BE2C (cell line): Measurements from ENCODE around the gene HMGB2.

Experiments
- DNase-seq: peaks from one replicate; pipeline ENCODE4 v3.0.0-alpha.2; 2020
- H3K27me3 ChIP-seq: fragments of 250-450 bp; sonication (Bioruptor Pico); 2 replicates; pipeline ENCODE4 v1.5.1; 2020; ENCODE audit warnings: mild to moderate bottlenecking
- H3K36me3 ChIP-seq: fragments of 250-450 bp; sonication (Bioruptor Pico); 2 replicates; pipeline ENCODE4 v1.5.1; 2020; ENCODE audit warnings: mild to moderate bottlenecking
- H3K4me1 ChIP-seq: fragments of 250-450 bp; sonication (Bioruptor Pico); 2 replicates; pipeline ENCODE4 v1.5.1; 2020
- H3K4me3 ChIP-seq: 2 replicates; pipeline ENCODE4 v1.5.1; 2011; ENCODE audit warnings: low read depth, low read length
- H3K9me3 ChIP-seq: fragments of 250-450 bp; sonication (Bioruptor Pico); 2 replicates; pipeline ENCODE4 v1.5.1; 2020
- TF ChIP-seq, protein P1 (sequence below): IDR thresholded peaks from 2 replicates; pipeline ENCODE4 v1.5.1; 2012; ENCODE audit warnings: mild to moderate bottlenecking, low read depth, low read length

HMGB2 gene

DNA sequence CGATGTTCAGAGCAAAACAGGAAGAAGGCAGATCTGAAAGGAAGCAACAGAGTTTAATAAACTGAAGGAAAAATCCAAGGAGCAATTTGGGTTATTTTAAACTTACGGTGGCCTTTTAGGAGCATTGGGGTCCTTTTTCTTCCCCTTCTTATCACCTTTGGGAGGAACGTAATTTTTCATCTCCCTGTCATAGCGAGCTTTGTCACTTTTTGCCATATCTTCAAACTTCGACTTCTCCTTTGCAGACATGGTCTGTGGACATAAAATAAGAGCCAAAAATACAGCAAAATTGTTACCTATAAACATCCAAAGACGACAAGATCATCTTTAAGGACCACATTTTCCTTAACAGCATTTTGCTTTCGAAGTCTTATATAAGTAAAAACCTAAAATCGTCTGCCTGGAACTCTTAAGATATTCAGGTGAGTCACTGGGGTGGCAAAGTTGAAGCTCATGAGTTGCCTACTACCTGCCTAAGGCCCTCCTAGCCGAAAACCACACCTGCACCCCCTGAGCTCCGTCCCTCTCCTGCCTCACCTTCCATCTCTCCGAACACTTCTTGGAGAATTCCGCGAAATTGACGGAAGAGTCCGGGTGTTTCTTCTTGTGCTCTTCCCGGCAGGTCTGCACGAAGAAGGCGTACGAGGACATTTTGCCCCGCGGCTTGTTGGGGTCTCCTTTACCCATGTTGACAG, 1.0 kb downstream of the HMGB2 start:
- Histone ChIP-seq H3K27me3 (no peaks in the 10 kb centered on the region), H3K4me1 (no peaks in the 10 kb centered on the region), H3K9me3 (no peaks in the 10 kb centered on the region), H3K36me3 (peaks cover 55% of the 10 kb centered on the region), H3K4me3 (peak overlapping the region; percentile 80)
- no peak for DNase-seq
- TF ChIP-seq, protein P1, sequence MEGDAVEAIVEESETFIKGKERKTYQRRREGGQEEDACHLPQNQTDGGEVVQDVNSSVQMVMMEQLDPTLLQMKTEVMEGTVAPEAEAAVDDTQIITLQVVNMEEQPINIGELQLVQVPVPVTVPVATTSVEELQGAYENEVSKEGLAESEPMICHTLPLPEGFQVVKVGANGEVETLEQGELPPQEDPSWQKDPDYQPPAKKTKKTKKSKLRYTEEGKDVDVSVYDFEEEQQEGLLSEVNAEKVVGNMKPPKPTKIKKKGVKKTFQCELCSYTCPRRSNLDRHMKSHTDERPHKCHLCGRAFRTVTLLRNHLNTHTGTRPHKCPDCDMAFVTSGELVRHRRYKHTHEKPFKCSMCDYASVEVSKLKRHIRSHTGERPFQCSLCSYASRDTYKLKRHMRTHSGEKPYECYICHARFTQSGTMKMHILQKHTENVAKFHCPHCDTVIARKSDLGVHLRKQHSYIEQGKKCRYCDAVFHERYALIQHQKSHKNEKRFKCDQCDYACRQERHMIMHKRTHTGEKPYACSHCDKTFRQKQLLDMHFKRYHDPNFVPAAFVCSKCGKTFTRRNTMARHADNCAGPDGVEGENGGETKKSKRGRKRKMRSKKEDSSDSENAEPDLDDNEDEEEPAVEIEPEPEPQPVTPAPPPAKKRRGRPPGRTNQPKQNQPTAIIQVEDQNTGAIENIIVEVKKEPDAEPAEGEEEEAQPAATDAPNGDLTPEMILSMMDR, result no peak

DNA sequence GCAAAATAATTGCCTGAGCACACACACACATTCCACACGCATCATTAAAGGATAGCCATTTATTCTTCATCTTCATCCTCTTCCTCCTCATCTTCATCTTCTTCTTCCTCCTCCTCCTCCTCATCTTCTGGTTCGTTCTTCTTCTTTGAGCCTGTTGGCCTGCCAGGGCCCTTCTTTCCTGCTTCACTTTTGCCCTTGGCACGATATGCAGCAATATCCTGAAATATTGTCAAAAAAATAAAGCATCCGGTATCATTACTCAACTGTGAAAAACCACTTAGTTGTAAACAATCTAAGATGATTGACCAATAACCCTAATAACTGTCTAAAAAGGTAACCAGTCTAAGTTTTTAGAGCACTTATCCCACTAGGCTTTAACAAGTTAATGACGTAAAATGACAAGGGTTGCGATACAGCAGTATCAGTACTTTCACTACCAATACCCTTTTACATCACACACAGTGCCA, 2.1 kb downstream of the HMGB2 start:
- DNase-seq, result no peak
- Histone ChIP-seq H3K27me3 (no peaks in the 10 kb centered on the region), H3K9me3 (no peaks in the 10 kb centered on the region), H3K36me3 (peaks cover 63% of the 10 kb centered on the region), H3K4me3 (peak overlapping the region; percentile 80), H3K4me1 (no peaks in the 10 kb centered on the region)
- TF ChIP-seq, protein P1, result no peak

DNA sequence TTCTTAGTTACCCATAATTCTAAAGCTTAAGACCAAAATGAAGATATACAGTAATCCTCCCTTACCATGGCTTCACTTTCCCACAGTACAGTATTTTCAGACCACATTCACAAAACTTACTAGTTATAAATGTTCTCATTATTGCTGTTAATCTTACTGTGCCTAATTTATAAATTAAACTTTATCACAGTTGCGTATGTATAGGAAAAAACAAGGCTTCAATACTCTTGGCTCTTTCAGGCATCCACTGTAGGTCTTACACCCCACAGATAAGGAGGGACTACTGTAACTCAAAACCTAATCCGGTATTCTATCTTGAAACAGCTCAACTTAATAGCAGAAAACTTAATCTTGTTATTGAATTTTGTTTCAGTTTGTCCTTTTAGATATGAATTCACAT, 3.6 kb downstream of the HMGB2 start:
- Histone ChIP-seq H3K4me3 (peak overlapping the region; percentile 7; the same call in 1 of the 2 replicates), H3K9me3 (no peaks in the 10 kb centered on the region), H3K4me1 (no peaks in the 10 kb centered on the region), H3K27me3 (no peaks in the 10 kb centered on the region), H3K36me3 (peaks cover 76% of the 10 kb centered on the region)
- no peak for DNase-seq
- TF ChIP-seq, protein P1, result no peak

DNA sequence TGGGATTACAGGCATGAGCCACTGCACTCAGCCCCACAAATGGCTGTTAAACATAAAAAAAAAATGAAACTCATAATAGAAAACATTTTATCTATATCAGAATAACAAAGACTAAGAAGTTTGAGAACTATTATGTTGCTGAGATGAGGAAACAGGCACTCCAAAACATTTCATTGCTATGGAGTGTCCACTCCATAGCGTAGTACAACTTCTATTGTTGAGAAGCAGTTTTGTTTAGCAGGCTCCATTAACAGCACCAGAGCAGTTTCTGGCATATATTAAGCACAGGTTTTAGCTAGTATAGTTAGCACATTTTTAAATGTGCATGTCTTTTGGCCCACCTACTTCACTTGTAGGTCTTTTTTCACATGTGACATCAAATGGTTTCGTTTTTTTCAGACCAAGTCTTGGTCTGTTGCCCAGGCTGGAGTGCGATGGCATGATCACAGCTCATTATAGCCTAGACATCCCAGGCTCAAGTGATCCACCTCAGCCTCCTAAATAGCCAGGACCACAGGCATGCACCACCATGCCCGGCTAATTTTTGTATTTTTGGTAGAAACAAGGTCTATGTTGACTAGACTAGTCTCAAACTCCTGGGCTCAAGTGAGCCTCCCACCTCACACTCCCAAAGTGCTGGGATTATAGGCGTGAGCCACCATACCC, 5.8 kb downstream of the HMGB2 start:
- Histone ChIP-seq H3K4me3 (no peak overlapping the region), H3K27me3 (no peaks in the 10 kb centered on the region), H3K9me3 (no peaks in the 10 kb centered on the region), H3K4me1 (no peaks in the 10 kb centered on the region), H3K36me3 (peaks cover 81% of the 10 kb centered on the region)
- no peak for DNase-seq
- TF ChIP-seq, protein P1, result no peak

DNA sequence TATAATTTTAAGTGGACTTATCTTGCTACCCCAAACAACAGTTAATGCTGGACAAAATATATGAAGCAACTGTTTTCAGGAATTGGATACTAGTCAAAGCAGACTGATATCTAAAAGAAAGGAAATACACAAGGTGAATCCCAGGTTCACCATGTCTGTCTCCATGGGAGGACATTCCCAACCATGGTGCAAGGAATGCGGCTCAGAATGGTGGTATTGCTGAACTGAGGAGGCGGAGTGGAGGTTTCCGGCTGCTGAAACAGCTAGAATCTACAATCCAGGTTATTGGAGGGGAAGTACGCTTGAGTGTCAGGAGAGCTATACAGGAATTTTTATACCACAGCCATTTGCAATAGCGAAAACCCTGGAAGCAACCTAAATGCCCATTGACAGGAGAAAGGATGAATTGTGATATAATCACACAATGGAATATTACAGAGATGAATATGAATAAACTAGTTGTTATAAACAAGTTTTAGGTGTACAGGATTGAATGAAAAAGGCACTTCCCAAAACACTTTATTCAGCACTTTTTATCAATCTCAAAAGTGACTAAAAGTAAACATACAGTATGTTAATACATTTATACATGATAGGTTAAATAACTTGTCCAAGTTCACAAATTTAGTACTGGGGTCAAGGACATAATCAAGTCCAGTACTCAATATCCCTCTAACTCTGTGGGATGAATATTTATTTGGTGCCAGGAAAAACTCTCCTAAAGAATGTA, 9.0 kb downstream of the HMGB2 start:
- TF ChIP-seq, protein P1, result no peak
- H3K36me3 ChIP-seq, result peaks cover 51% of the 10 kb centered on the region
- H3K4me1 ChIP-seq, result no peaks in the 10 kb centered on the region

More for the DNA sequence above, 9.0 kb downstream of the HMGB2 start:
- no peak for DNase-seq
- Histone ChIP-seq H3K4me3 (no peak overlapping the region), H3K9me3 (no peaks in the 10 kb centered on the region), H3K27me3 (no peaks in the 10 kb centered on the region)
